ENCODE measurements around the gene CREB1. TPM values are rescaled to one million over a fixed set of nuclear protein-coding genes. Genes with fewer than 3 reads are reported as not detected.

Gene CREB1
- total and polyA plus RNA-seq, 2 donors (not counting 3 experiments of a cell fraction or from before 2014, with no cell fraction given): 31.0 to 71.1 TPM

- H3K9ac ChIP-seq (replicated peaks; ENCODE audit: extremely low read depth, insufficient read depth, low read length): no peak overlapping the region
- DNase-seq (ENCODE audit: low read depth, low spot score): no peak
- dilution Hi-C loops (cut with MboI; ENCODE audit: extremely low pct_ligation_motif_present, low sequenced_read_pairs) (no loop called here), intact Hi-C loops (cut with micrococcal nuclease) (no loop called here)
- no peak overlapping the region for H2AFZ ChIP-seq (ENCODE audit: low read depth, low read length)
- H3K79me2 ChIP-seq (ENCODE audit: control insufficient read depth, insufficient read depth, low read length): no peaks in the 10 kb centered on the region
- no peak overlapping the region for H3K4me2 ChIP-seq (ENCODE audit: insufficient read depth, low read length)
- FAIRE-seq: no peak
- no peaks in the 10 kb centered on the region for H3K27me3 ChIP-seq (ENCODE audit: control insufficient read depth in 2 of 2, insufficient read depth in 2 of 2, low read length in 2 of 2)
- no peaks in the 10 kb centered on the region for H3K9me3 ChIP-seq (replicated peaks; ENCODE audit: control insufficient read depth, insufficient read depth, low read length)
- H3K27ac ChIP-seq (ENCODE audit: insufficient read depth, low read depth, low read length): no peak overlapping the region
- no peaks in the 10 kb centered on the region for H3K9me1 ChIP-seq (replicated peaks; ENCODE audit: control insufficient read depth, extremely low read depth, insufficient read depth, low read length)
- ChIA-PET POLR2A (no interaction called here), CTCF (no interaction called here)
- H3K4me3 ChIP-seq (replicated peaks in 1 of 3; ENCODE audit: insufficient read depth in 1 of 3, low read depth in 1 of 3, low read length in 3 of 3): no peak overlapping the region
- BruUV-seq (replicated peaks): no TSS peak
- H3K36me3 ChIP-seq (ENCODE audit: control insufficient read depth in 2 of 2, extremely low read depth in 1 of 2, insufficient read depth in 2 of 2, low read length in 2 of 2): no peaks in the 10 kb centered on the region
- no peaks in the 10 kb centered on the region for H3K4me1 ChIP-seq (ENCODE audit: control insufficient read depth, extremely low read depth, insufficient read depth, low read length)
- TF ChIP-seq EZH2 (IDR thresholded peaks at IDR 0.05; ENCODE audit: borderline replicate concordance, low read depth, low read length, severe bottlenecking) (no peak), GATA2 (IDR thresholded peaks at IDR 0.05; ENCODE audit: insufficient read depth, insufficient read length, low read depth, low read length) (no peak), FOS (IDR thresholded peaks at IDR 0.05; ENCODE audit: borderline replicate concordance, insufficient read depth, low read length) (no peak), POLR2AphosphoS5 (IDR thresholded peaks at IDR 0.05; ENCODE audit: insufficient read depth, low read depth, low read length) (no peak), MAX (IDR thresholded peaks at IDR 0.05; ENCODE audit: insufficient read depth, insufficient read length) (no peak), CTCF (IDR thresholded peaks at IDR 0.05; ENCODE audit: extremely low read depth in 1 of 2, insufficient read depth in 1 of 2, low read depth in 1 of 2, low read length in 2 of 2) (no peak), JUN (IDR thresholded peaks at IDR 0.05; ENCODE audit: borderline replicate concordance, insufficient read depth, insufficient read length, low read depth) (no peak), POLR2A (IDR thresholded peaks at IDR 0.05; ENCODE audit: low read depth, low read length) (no peak), MYC (IDR thresholded peaks at IDR 0.05; ENCODE audit: low read depth, low read length) (no peak)
- H4K20me1 ChIP-seq (replicated peaks; ENCODE audit: control insufficient read depth, extremely low read depth, insufficient read depth, low read length): no peaks in the 10 kb centered on the region
Measured at GRCh38 chr2:207606829-207607228, 77.1 kb downstream of the CREB1 start.
